ENCODE data around the gene PDE6B.
"Not testable (repeated sequence)": the region's sequence is repeated elsewhere in the genome, so short reads cannot be mapped to it uniquely, and the experiment has no call there.

The PDE6B gene

GRCh38 chr4:656436-657337 is 31.3 kb downstream of the PDE6B start:
- DNase-seq (ENCODE audit: low spot score), result no peak

- DNase-seq (ENCODE audit: low spot score), result no peak
These were observed 32.0 kb downstream of the PDE6B start for GRCh38 chr4:657338-657833.

- no peak for DNase-seq (ENCODE audit: low spot score)
These were observed 32.7 kb downstream of the PDE6B start for GRCh38 chr4:657834-658667.

GRCh38 chr4:658681-659667 is 33.6 kb downstream of the PDE6B start:
- no peak for DNase-seq (ENCODE audit: low spot score)

GRCh38 chr4:659851-660250 is 34.5 kb downstream of the PDE6B start:
- no peak for DNase-seq (ENCODE audit: low spot score)

GRCh38 chr4:660401-660800 is 35.0 kb downstream of the PDE6B start:
- no peak for DNase-seq (ENCODE audit: low spot score)

GRCh38 chr4:661231-661630 is 35.9 kb downstream of the PDE6B start:
- no peak for DNase-seq (ENCODE audit: low spot score)

- DNase-seq (ENCODE audit: low spot score), result no peak
These were observed 36.7 kb downstream of the PDE6B start for GRCh38 chr4:661881-662761.

GRCh38 chr4:663046-663437 is 37.7 kb downstream of the PDE6B start:
- DNase-seq (ENCODE audit: low spot score), result no peak

GRCh38 chr4:663438-664428 is 38.4 kb downstream of the PDE6B start:
- DNase-seq (ENCODE audit: low spot score), result no peak

GRCh38 chr4:664713-665231 is 39.4 kb downstream of the PDE6B start:
- no peak for DNase-seq (ENCODE audit: low spot score)

GRCh38 chr4:665381-665750 is 40.0 kb downstream of the PDE6B start:
- no peak for DNase-seq (ENCODE audit: low spot score)

- DNase-seq (ENCODE audit: low spot score), result no peak
These were observed 40.5 kb downstream of the PDE6B start for GRCh38 chr4:665751-666435.

GRCh38 chr4:666436-666810 is 41.0 kb downstream of the PDE6B start:
- no peak for DNase-seq (ENCODE audit: low spot score)

- DNase-seq (ENCODE audit: low spot score), result no peak
These were observed 41.6 kb downstream of the PDE6B start for GRCh38 chr4:666822-667544.

GRCh38 chr4:667545-667925 is 42.2 kb downstream of the PDE6B start:
- no peak for DNase-seq (ENCODE audit: low spot score)

GRCh38 chr4:668219-668618 is 42.8 kb downstream of the PDE6B start:
- DNase-seq (ENCODE audit: low spot score), result not testable (repeated sequence)
